H1 (cell line): Measurements from ENCODE around the gene CCDC13. TPM values are rescaled to one million over a fixed set of nuclear protein-coding genes. Genes with fewer than 3 reads are reported as not detected.

Experiments used
- CTCF ChIA-PET: fragments of 300-600 bp; sonication (Branson Sonifier 250); formaldehyde crosslinking; loops from one replicate; lab custom pipeline; 2021; ENCODE audit not compliant: partially characterized antibody; lab: Charles Lee
- POLR2A ChIA-PET: fragments of 300-600 bp; sonication (Branson Sonifier 250); formaldehyde crosslinking; loops from one replicate; lab custom pipeline; 2021; ENCODE audit warnings: inconsistent platforms; ENCODE audit not compliant: partially characterized antibody; lab: Charles Lee
- DNase-seq, 2 experiments: peaks; one replicate each; pipeline versions ENCODE4 v3.0.0 to v3.0.0-alpha.2; 2010 to 2022; ENCODE audit warnings: low spot score in 2 of 2, low read depth in 1 of 2, mixed read lengths in 1 of 2
- FAIRE-seq: peaks from 2 replicates; lab custom pipeline; 2011; peaks lifted over from hg19 to GRCh38; lab: Jason Lieb, UNC
- H2AFZ ChIP-seq: 2 replicates; pipeline ENCODE4 v1.8.1; 2012; ENCODE audit warnings: low read length, inconsistent platforms
- H2AK5ac ChIP-seq: 2 replicates; pipeline ENCODE4 v1.6.1; 2013; ENCODE audit warnings: low read depth, low read length
- H2BK120ac ChIP-seq: replicated peaks from 2 replicates; pipeline ENCODE3; 2013; ENCODE audit warnings: low read depth, low read length, inconsistent platforms
- H2BK12ac ChIP-seq: 2 replicates; pipeline ENCODE4 v1.6.1; 2013; ENCODE audit warnings: low read depth, low read length
- H2BK15ac ChIP-seq: 2 replicates; pipeline ENCODE4 v1.6.1; 2013; ENCODE audit warnings: low read length
- H2BK20ac ChIP-seq: 2 replicates; pipeline ENCODE4 v1.6.1; 2013; ENCODE audit warnings: low read length
- H2BK5ac ChIP-seq: 2 replicates; pipeline ENCODE4 v1.6.1; 2013; ENCODE audit warnings: low read depth, low read length
- H3K14ac ChIP-seq: 2 replicates; pipeline ENCODE4 v1.6.1; 2013; ENCODE audit warnings: inconsistent platforms; ENCODE audit not compliant: insufficient read length
- H3K18ac ChIP-seq: 2 replicates; pipeline ENCODE4 v1.6.1; 2013; ENCODE audit warnings: low read length; ENCODE audit errors: extremely low read depth
- H3K23ac ChIP-seq: 2 replicates; pipeline ENCODE4 v1.6.1; 2013; ENCODE audit warnings: inconsistent platforms; ENCODE audit not compliant: insufficient read length
- H3K23me2 ChIP-seq: 2 replicates; pipeline ENCODE4 v1.6.1; 2013; ENCODE audit warnings: low read depth, low read length
- H3K27ac ChIP-seq: 2 replicates; pipeline ENCODE4 v1.6.1; 2011; ENCODE audit warnings: low read depth, low read length, inconsistent platforms
- H3K27me3 ChIP-seq, 4 experiments: replicated peaks in 1 of 4; 1 replicate in 1 of 4; 2 replicates in 3 of 4; pipeline versions ENCODE4 v1.6.1 to v1.8.1; 2011 to 2013; ENCODE audit warnings: low read length in 3 of 4, mild to moderate bottlenecking in 3 of 4, inconsistent platforms in 2 of 4, mixed read lengths in 2 of 4, moderate library complexity in 1 of 4; ENCODE audit not compliant: control insufficient read depth in 3 of 4, insufficient read depth in 3 of 4; ENCODE audit errors: extremely low read depth in 1 of 4
- H3K36me3 ChIP-seq, 4 experiments: 2 replicates each; pipeline versions ENCODE4 v1.6.1 to v1.8.1; 2011 to 2013; ENCODE audit warnings: mild to moderate bottlenecking in 4 of 4, low read length in 3 of 4, moderate library complexity in 2 of 4, control low read depth in 1 of 4, inconsistent platforms in 1 of 4; ENCODE audit not compliant: insufficient read depth in 4 of 4, control insufficient read depth in 2 of 4
- H3K4ac ChIP-seq: replicated peaks from 2 replicates; pipeline ENCODE3; 2013; ENCODE audit warnings: low read length, low read depth, mixed read lengths, inconsistent platforms; ENCODE audit not compliant: insufficient read length
- H3K4me1 ChIP-seq, 4 experiments: replicated peaks in 1 of 4; 1 replicate in 1 of 4; 2 replicates in 3 of 4; pipeline versions ENCODE4 v1.6.1 to v1.8.1; 2011 to 2013; ENCODE audit warnings: low read length in 3 of 4, inconsistent platforms in 2 of 4, mixed read lengths in 1 of 4; ENCODE audit not compliant: insufficient read depth in 4 of 4, control insufficient read depth in 3 of 4
- H3K4me2 ChIP-seq, 2 experiments: 2 replicates each; pipeline versions ENCODE4 v1.6.1 to v1.8.1; 2011 to 2013; ENCODE audit warnings: low read depth in 2 of 2, low read length in 2 of 2, control low read depth in 1 of 2, inconsistent platforms in 1 of 2, mild to moderate bottlenecking in 1 of 2; ENCODE audit not compliant: insufficient read depth in 1 of 2
- H3K4me3 ChIP-seq, 4 experiments: fragments of 200-600, 300-600 bp in 1 of 4; sonication (generic), shearing (Covaris generic), sonication (Bioruptor Twin) in 1 of 4; 2 replicates each; pipeline versions ENCODE4 v1.5.1 to v1.8.1; 2011 to 2016; ENCODE audit warnings: low read length in 4 of 4, low read depth in 3 of 4, control low read depth in 2 of 4, inconsistent platforms in 2 of 4, mild to moderate bottlenecking in 2 of 4, mixed read lengths in 1 of 4, moderate library complexity in 1 of 4; ENCODE audit not compliant: insufficient read depth in 2 of 4; ENCODE audit errors: extremely low read depth in 1 of 4
- H3K56ac ChIP-seq: replicated peaks from 2 replicates; pipeline ENCODE3; 2013; ENCODE audit warnings: low read depth, mild to moderate bottlenecking, mixed read lengths, low read length, inconsistent platforms; ENCODE audit not compliant: insufficient read length
- H3K79me1 ChIP-seq: 2 replicates; pipeline ENCODE4 v1.6.1; 2013; ENCODE audit warnings: low read depth, low read length, control low read depth
- H3K79me2 ChIP-seq, 2 experiments: 2 replicates each; pipeline versions ENCODE4 v1.6.1 to v1.8.1; 2012 to 2013; ENCODE audit warnings: low read length in 2 of 2, mild to moderate bottlenecking in 2 of 2, inconsistent platforms in 1 of 2; ENCODE audit not compliant: insufficient read depth in 2 of 2, control insufficient read depth in 1 of 2
- H3K9ac ChIP-seq, 4 experiments: replicated peaks in 1 of 4; 1 replicate in 1 of 4; 2 replicates in 3 of 4; pipeline versions ENCODE4 v1.6.1 to v1.8.1; 2011 to 2013; ENCODE audit warnings: low read depth in 3 of 4, low read length in 3 of 4, control low read depth in 2 of 4, mild to moderate bottlenecking in 2 of 4, moderate library complexity in 2 of 4, inconsistent platforms in 1 of 4; ENCODE audit errors: extremely low read depth in 1 of 4
- H3K9me3 ChIP-seq, 2 experiments: 2 replicates each; pipeline versions ENCODE4 v1.6.1 to v1.8.1; 2012 to 2013; ENCODE audit warnings: mild to moderate bottlenecking in 2 of 2, moderate library complexity in 2 of 2, control low read depth in 1 of 2, inconsistent platforms in 1 of 2, low read depth in 1 of 2, low read length in 1 of 2, mixed read lengths in 1 of 2; ENCODE audit not compliant: insufficient read depth in 2 of 2
- H4K20me1 ChIP-seq, 2 experiments: replicated peaks in 1 of 2; 2 replicates each; pipeline versions ENCODE3 to v1.8.1; 2011 to 2013; ENCODE audit warnings: inconsistent platforms in 2 of 2, low read length in 2 of 2, mild to moderate bottlenecking in 1 of 2; ENCODE audit not compliant: insufficient read depth in 2 of 2, control insufficient read depth in 1 of 2
- H4K5ac ChIP-seq: 2 replicates; pipeline ENCODE4 v1.6.1; 2013; ENCODE audit warnings: low read length, low read depth, mixed read lengths, inconsistent platforms; ENCODE audit not compliant: insufficient read length
- H4K8ac ChIP-seq: 2 replicates; pipeline ENCODE4 v1.8.0; 2013; ENCODE audit warnings: mild to moderate bottlenecking, moderate library complexity, low read length, inconsistent platforms; ENCODE audit not compliant: insufficient read depth; ENCODE audit errors: extremely low read depth
- H4K91ac ChIP-seq: replicated peaks from 2 replicates; pipeline ENCODE3; 2013; ENCODE audit warnings: low read length, mixed read lengths, inconsistent platforms; ENCODE audit not compliant: insufficient read length
- CTCF ChIP-seq, 3 experiments: IDR thresholded peaks; 1 replicate in 2 of 3; 2 replicates in 1 of 3; pipeline versions ENCODE4 v1.5.1 to v1.6.1; 2011; ENCODE audit warnings: low read length in 3 of 3, mild to moderate bottlenecking in 3 of 3, inconsistent platforms in 2 of 3, low read depth in 1 of 3, moderate library complexity in 1 of 3; ENCODE audit not compliant: insufficient read depth in 1 of 3; ENCODE audit errors: control extremely low read depth in 1 of 3
- EGR1 ChIP-seq: IDR thresholded peaks from 2 replicates; pipeline ENCODE4 v1.6.1; 2011; ENCODE audit warnings: low read depth, low read length, borderline replicate concordance
- EP300 ChIP-seq, 2 experiments: IDR thresholded peaks; 1 replicate in 1 of 2; 2 replicates in 1 of 2; pipeline ENCODE4 v1.6.1; 2011 to 2012; ENCODE audit warnings: low read depth in 2 of 2, low read length in 2 of 2, mild to moderate bottlenecking in 2 of 2, borderline replicate concordance in 1 of 2, inconsistent platforms in 1 of 2, moderate library complexity in 1 of 2
- KDM4A ChIP-seq: IDR thresholded peaks from one replicate; pipeline ENCODE4 v1.7.1; 2012; ENCODE audit warnings: low read depth, mild to moderate bottlenecking, moderate library complexity, low read length, inconsistent platforms; ENCODE audit not compliant: severe bottlenecking
- POU5F1 ChIP-seq: IDR thresholded peaks from 2 replicates; pipeline ENCODE4 v1.6.1; 2011; ENCODE audit warnings: low read depth, mild to moderate bottlenecking, low read length, moderate library complexity
- SP4 ChIP-seq: IDR thresholded peaks from 2 replicates; pipeline ENCODE4 v1.6.1; 2012; ENCODE audit warnings: low read length, inconsistent platforms
- WGBS, 2 experiments: shearing (Covaris generic) in 1 of 2; methylation state at CpG; one replicate each; pipeline versions ENCODE4 v1.1.6 to v1.1.7; 2013 to 2015; ENCODE audit warnings: low lambda C conversion rate in 2 of 2, mixed read lengths in 2 of 2, inconsistent platforms in 1 of 2, low coverage in 1 of 2, missing lambda C conversion rate in 1 of 2; ENCODE audit not compliant: insufficient replicate concordance in 2 of 2, insufficient coverage in 1 of 2, insufficient read length in 1 of 2; ENCODE audit errors: extremely low coverage in 1 of 2, missing lambda C conversion rate in 1 of 2; 5-methylcytosine and 5-hydroxymethylcytosine counted together
- polyA plus RNA-seq, 7 experiments: library from polyadenylated mRNA; depleted of rRNA in 3 of 7; stranded (reverse) in 5 of 7; unstranded in 2 of 7; fragments of >200 nt in 5 of 7; fragments of 200-250 nt in 2 of 7; gene quantifications; 1 replicate in 5 of 7; 2 replicates in 1 of 7; 4 replicates in 1 of 7; pipeline versions ENCODE4 v1.2.1 to v1.2.3, GENCODE V29; 2011 to 2013; ENCODE audit warnings: missing spikeins in 2 of 7, mixed read lengths in 2 of 7
- total RNA-seq: library from RNA; stranded (reverse); fragmentation: NEBNext Ultra II Directional; extraction: Animal tissue kit (Norgen Biotek cat#: 25700); gene quantifications from 2 replicates; pipeline ENCODE4 v1.2.1, GENCODE V29; 2021
- TF ChIP-seq, protein P1 (sequence below): IDR thresholded peaks from 2 replicates; pipeline ENCODE4 v1.6.1; 2012; ENCODE audit warnings: inconsistent platforms

Gene CCDC13
- total and polyA plus RNA-seq, 2 of the 8 experiments (the other 6 are each of a cell fraction or from before 2014, with no cell fraction given): 0.06 TPM; not detected in 1

DNA sequence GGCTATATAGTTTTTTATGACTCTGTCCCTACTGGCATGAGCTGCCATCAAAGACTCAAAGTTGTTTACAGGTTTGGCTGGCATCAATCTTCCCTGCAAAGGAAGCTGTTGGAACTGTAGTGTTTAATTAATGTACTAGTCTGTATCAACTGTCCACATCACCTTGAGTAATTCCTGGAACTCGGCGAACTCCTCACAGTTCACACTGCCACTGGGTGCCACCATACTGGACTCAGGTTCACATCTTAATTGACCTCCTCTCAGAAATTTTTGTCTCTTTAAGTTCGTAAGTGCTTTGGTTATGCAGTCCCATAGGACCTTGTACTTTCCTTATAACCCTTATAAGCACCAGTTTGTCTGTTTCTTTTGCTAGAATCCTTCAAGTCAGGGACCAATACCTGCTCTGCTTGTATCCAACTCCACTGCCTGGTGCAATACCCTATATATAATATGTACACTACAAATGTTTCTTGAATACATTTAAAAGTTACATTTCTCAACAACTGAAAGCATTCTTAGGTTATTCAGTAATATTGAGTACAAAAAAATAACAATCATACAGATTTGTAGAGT, 28.1 kb upstream of the CCDC13 start:
- Histone ChIP-seq H3K4me3 (no peak overlapping the region), H2BK5ac (no peak overlapping the region), H2BK12ac (no peak overlapping the region), H2BK20ac (no peak overlapping the region), H3K56ac (no peak overlapping the region), H2BK15ac (no peak overlapping the region), H3K27me3 (peaks cover 0 to 9% (median 5%) of the 10 kb centered on the region in 4 experiments; a peak in 3 of 7 replicates), H2BK120ac (no peak overlapping the region), H3K23me2 (peaks cover 10% of the 10 kb centered on the region; the same call in 1 of the 2 replicates), H3K14ac (no peak overlapping the region), H3K4me1 (peaks cover 0 to 8% (median 3%) of the 10 kb centered on the region in 4 experiments; a peak in 4 of 7 replicates), H4K91ac (no peak overlapping the region), H3K4ac (no peak overlapping the region), H4K20me1 (no peaks in the 10 kb centered on the region), H3K23ac (no peak overlapping the region), H3K4me2 (no peak overlapping the region), H3K27ac (no peak overlapping the region), H2AFZ (no peak overlapping the region), H3K36me3 (no peaks in the 10 kb centered on the region; a peak in 1 of 8 replicates), H3K79me2 (peaks cover 0 to 44% of the 10 kb centered on the region in 2 experiments; a peak in 3 of 4 replicates), H3K9ac (no peak overlapping the region), H3K79me1 (no peaks in the 10 kb centered on the region; the same call in 1 of the 2 replicates), H4K5ac (no peak overlapping the region), H3K18ac (no peak overlapping the region), H3K9me3 (no peaks in the 10 kb centered on the region), H2AK5ac (no peak overlapping the region), H4K8ac (no peak overlapping the region)
- WGBS, 2 experiments: 79% methylated on average over 3 of the region's 3 CpGs; no CpG with 5 or more reads in 1 of the 2 experiments
- ChIA-PET POLR2A (interaction anchor here (0.7 kb wide), 1 partner anchor 17 kb away, joined by 3 read pairs; no protein-coding TSS in a partner anchor), CTCF (interaction anchor here (1.1 to 1.8 kb wide), 3 partner anchors 10 to 45 kb away, joined by 3 to 6 read pairs (median 5); no protein-coding TSS in a partner anchor)
- no peak for FAIRE-seq
- no peak for DNase-seq
- TF ChIP-seq EP300 (IDR thresholded peaks at IDR 0.05; ENCODE audit: borderline replicate concordance in 1 of 2, low read depth in 2 of 2, low read length in 2 of 2) (no peak), POU5F1 (no peak), SP4 (no peak), CTCF (IDR thresholded peaks at IDR 0.05; ENCODE audit: control extremely low read depth in 1 of 3, insufficient read depth in 1 of 3, low read depth in 1 of 3, low read length in 3 of 3) (no peak), KDM4A (no peak), EGR1 (no peak)
- TF ChIP-seq, protein P1, sequence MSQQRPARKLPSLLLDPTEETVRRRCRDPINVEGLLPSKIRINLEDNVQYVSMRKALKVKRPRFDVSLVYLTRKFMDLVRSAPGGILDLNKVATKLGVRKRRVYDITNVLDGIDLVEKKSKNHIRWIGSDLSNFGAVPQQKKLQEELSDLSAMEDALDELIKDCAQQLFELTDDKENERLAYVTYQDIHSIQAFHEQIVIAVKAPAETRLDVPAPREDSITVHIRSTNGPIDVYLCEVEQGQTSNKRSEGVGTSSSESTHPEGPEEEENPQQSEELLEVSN: no peak
